Activated CD4-positive, CD25-positive, alpha-beta regulatory T cell treated with anti-CD3 and anti-CD28 coated beads, Interleukin-2, amount 50 U/mL, for 16 hours (primary cell): ENCODE data around the gene PARP8.

ENCODE experiments used
- DNase-seq: peaks from one replicate; pipeline ENCODE4 v3.0.0-alpha.2; 2020; ENCODE audit warnings: low read depth, low spot score

The PARP8 gene

DNA sequence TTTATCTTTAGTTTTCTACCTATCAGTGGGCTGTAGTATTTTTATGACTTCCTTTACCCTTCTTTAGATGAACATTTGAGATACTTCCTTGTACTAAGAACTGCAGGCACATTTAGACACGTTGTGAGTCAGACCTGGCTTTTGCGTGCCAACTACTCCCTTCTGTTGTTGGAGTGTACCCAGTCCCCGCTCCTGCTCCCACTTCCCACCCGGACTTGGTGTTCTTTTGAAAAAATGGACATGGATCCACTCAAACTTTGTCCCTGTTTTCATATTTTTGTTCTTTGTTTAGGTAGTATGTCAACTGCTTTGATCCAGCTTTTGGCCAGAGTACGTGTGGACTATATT, 60.7 kb downstream of the PARP8 start:
- DNase-seq: no peak

GRCh38 chr5:50727845-50728244, 61.4 kb downstream of the PARP8 start:
- DNase-seq: no peak

DNA sequence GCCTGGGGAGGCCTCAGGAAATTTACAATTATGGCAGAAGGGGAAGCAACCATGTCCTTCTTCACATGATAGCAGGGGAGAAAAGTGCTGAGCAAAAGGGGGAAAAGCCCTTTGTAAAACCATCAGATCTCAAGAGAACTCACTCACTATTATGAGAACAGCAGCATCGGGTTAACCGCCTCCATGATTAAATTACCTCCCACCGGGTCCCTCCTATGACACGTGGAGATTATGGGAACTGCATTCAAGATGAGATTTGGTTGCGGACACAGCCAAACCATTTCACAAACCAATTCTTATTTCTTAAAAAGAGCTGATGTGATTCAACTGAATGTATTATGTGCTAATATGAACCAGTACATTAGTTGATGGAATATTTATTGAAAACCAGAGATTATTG, 63.9 kb downstream of the PARP8 start:
- no peak for DNase-seq

GRCh38 chr5:50730841-50731240, 64.4 kb downstream of the PARP8 start:
- DNase-seq: no peak

- DNase-seq: no peak
Observed at GRCh38 chr5:50733741-50734140, 67.3 kb downstream of the PARP8 start.

GRCh38 chr5:50738864-50739263, 72.4 kb downstream of the PARP8 start:
- DNase-seq: no peak

DNA sequence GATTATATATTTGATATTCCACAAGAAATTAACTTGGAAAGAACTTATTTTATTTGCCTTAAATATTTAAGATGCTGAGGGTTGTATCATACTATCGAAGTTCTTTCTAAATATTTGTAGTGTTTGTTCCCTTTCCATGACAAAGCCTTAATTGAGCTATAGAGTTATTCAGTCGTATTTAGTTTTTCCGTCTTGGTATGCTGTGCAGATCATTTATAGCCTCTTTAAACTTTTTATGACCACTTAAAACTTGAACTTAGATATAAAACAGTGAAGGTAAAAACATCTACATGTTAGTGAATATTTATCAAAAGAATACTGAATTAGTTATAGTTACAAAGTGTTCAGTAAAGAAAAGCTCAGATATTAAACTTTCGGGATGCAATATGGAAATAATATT, 74.4 kb downstream of the PARP8 start:
- no peak for DNase-seq

DNA sequence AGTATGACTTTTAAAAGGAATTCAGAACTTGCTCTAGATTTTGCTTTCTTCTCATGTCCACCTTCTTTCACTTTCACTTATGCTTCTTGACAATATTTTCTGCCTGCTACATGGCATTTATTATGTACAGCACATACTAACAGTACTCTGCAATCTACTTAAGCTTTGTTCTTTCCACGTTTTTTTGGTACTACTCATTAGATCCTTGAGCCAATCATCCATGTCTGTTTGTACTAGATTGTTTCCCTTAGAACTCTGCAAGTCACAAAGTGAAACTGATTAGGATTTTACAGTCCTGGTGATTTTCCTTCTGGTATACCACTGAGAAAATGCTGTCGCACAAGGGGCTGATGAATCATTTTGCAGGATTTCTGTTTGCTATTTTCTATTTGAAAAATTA, 78.3 kb downstream of the PARP8 start:
- DNase-seq: no peak

- no peak for DNase-seq
Observed at GRCh38 chr5:50745221-50745910, 78.9 kb downstream of the PARP8 start.

GRCh38 chr5:50749181-50749580, 82.7 kb downstream of the PARP8 start:
- DNase-seq: no peak

DNA sequence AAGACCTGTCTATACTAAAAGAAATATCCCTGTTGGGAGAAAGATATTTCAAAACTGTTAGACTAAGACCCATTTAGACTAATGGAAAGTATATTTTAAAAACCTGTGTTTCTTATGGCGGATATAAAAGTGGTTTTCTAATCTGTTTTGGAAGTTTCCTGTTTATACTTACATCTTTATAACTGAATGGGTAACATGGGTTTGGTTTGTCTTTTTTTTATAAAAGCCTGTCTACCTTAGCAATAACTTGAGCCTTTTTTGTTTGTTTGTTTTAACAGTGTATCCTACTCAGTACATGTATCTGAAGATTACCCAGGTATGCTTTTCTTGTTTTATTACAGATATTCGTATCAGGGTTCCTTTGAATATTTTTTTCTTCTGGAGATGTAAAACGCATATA, 83.4 kb downstream of the PARP8 start:
- DNase-seq: no peak

GRCh38 chr5:50751064-50751657, 84.7 kb downstream of the PARP8 start:
- peak; percentile 42 for DNase-seq

GRCh38 chr5:50752800-50753199, 86.4 kb downstream of the PARP8 start:
- DNase-seq: no peak

- no peak for DNase-seq
Observed at GRCh38 chr5:50759526-50760270, 93.3 kb downstream of the PARP8 start.

DNA sequence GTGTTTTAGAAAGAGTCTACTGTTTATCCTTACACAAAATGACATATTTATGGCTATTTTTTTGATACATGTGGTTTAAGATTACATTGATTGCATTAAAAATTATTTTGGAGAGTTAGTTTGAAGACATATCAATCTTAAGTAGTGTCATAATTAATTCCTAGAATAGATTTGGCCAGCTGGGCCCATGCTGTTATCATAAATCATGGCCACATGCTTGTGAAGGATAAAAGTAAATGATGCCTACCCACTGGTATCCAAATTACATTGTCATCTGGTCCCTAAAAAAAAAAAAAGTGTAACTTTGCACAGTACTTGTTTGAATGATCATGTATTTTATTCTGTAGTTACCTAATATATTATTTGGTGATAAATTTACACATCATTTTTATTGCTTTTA, 96.9 kb downstream of the PARP8 start:
- no peak for DNase-seq

DNA sequence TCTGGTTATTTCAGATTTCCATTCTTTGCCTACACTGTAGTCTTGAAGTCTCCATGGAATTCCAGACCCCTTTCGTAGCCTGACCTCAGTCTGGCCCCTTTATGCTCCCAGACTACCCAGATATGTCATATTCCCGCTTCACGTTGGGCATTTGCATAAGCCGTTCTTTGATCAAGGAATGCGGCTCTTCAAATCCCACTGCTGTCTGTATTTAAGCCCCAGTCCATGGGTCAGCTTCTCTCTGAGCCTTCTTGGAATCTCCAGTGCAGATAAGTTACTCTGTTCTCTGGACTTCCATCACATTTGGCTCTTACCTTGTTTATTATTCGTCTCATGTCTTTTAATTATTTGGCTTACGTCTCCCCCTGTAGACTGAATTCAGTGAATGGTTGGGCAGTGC, 97.4 kb downstream of the PARP8 start:
- no peak for DNase-seq

GRCh38 chr5:50766042-50766441, 99.6 kb downstream of the PARP8 start:
- no peak for DNase-seq

DNA sequence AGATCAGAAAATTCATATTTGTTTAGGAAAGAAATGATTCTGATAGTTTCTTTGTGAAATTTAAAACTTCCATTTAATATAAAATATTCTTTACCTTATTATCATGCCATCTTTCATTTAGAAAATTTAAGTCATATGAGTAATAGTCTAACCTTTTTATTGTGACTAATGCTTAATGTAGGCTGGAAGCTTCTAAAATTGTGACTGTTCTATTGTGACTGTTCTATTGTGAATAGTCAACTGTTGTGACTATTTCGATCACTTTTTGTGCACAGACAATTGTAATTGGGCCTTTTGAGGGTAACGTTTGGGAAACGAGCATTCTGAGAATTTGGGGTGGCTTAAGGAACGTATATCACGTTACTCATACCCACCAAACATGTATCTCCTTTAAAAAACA, 100.0 kb downstream of the PARP8 start:
- DNase-seq: no peak

GRCh38 chr5:50766967-50767366, 100.5 kb downstream of the PARP8 start:
- DNase-seq: no peak

DNA sequence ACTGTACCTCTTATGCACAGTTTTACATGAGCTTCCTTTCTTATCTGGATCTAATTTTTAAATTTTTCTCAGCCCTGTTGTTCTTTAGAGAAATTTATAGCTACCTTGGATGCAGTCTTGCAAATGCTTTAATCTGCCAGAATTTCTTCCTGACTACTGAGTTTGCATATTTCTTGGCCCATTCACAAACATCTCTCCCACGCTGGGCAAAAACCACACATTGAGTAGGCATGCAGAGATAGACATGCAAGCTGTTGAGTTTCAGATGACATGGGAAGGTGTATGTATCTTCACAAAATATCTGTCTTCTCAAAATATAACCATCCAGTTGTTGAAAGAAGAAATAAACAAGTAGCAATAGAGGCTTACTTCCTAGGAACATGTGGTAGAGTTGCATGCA, 101.2 kb downstream of the PARP8 start:
- no peak for DNase-seq

- no peak for DNase-seq
Observed at GRCh38 chr5:50768634-50769033, 102.2 kb downstream of the PARP8 start.

- DNase-seq: no peak
Observed at GRCh38 chr5:50770441-50770840, 104.0 kb downstream of the PARP8 start.
